Smooth muscle cell (in vitro differentiated cells): ENCODE data around the gene NKTR. TPM values are rescaled to one million over a fixed set of nuclear protein-coding genes. Genes with fewer than 3 reads are reported as not detected.

ENCODE experiments used
- DNase-seq: peaks from one replicate; lab custom pipeline; 2025; ENCODE audit not compliant: unreplicated experiment; lab: John Stamatoyannopoulos, UW
- H2AFZ ChIP-seq: fragments of 200-600 bp; sonication (generic); 2 replicates; pipeline ENCODE4 v1.6.0; 2016; ENCODE audit warnings: antibody characterized with exemption, low read depth, mild to moderate bottlenecking
- H3F3A ChIP-seq: fragments of 200-600 bp; sonication (generic); 2 replicates; pipeline ENCODE4 v1.6.0; 2017; ENCODE audit warnings: antibody characterized with exemption, low read depth
- H3K27ac ChIP-seq: fragments of 200-600 bp; sonication (generic); 2 replicates; pipeline ENCODE4 v1.5.1; 2016; ENCODE audit warnings: low read depth, mild to moderate bottlenecking
- H3K27me3 ChIP-seq: fragments of 200-600 bp; sonication (generic); 2 replicates; pipeline ENCODE4 v1.6.1; 2016; ENCODE audit warnings: low read depth, mild to moderate bottlenecking
- H3K36me3 ChIP-seq: fragments of 200-600 bp; sonication (generic); 2 replicates; pipeline ENCODE4 v1.5.1; 2016; ENCODE audit warnings: low read depth
- H3K4me1 ChIP-seq: fragments of 200-600 bp; sonication (generic); 2 replicates; pipeline ENCODE4 v1.5.1; 2016; ENCODE audit warnings: low read depth
- H3K4me2 ChIP-seq: fragments of 200-600 bp; sonication (generic); 2 replicates; pipeline ENCODE4 v1.6.0; 2016; ENCODE audit warnings: mild to moderate bottlenecking
- H3K4me3 ChIP-seq: fragments of 200-600 bp; sonication (generic); 2 replicates; pipeline ENCODE4 v1.5.1; 2016; ENCODE audit warnings: mild to moderate bottlenecking
- H3K79me2 ChIP-seq: fragments of 200-600 bp; sonication (generic); 2 replicates; pipeline ENCODE4 v1.6.0; 2016; ENCODE audit warnings: low read depth, mild to moderate bottlenecking
- H3K9ac ChIP-seq: fragments of 200-600 bp; sonication (generic); 2 replicates; pipeline ENCODE4 v1.6.0; 2016; ENCODE audit warnings: low read depth
- H3K9me3 ChIP-seq: fragments of 200-600 bp; sonication (generic); replicated peaks from 2 replicates; pipeline ENCODE4 v1.5.1; 2016; ENCODE audit warnings: low read depth
- H4K20me1 ChIP-seq: fragments of 200-600 bp; sonication (generic); 2 replicates; pipeline ENCODE4 v1.6.0; 2016; ENCODE audit warnings: low read depth
- WGBS: methylation state at CpG from one replicate; pipeline ENCODE4 v1.1.7; 2016; ENCODE audit warnings: low lambda C conversion rate; 5-methylcytosine and 5-hydroxymethylcytosine counted together
- polyA plus RNA-seq: library from polyadenylated mRNA; unstranded; fragments of >200 nt; fragmentation: Nextera tagmentation; extraction: Ambion mirVana; gene quantifications from 2 replicates; pipeline ENCODE4 v1.2.1, GENCODE V29; 2016
- total RNA-seq: library from RNA; depleted of rRNA; stranded (reverse); fragments of >200 nt; gene quantifications from 2 replicates; pipeline ENCODE4 v1.2.3, GENCODE V29; 2014
- TF ChIP-seq, protein P1 (sequence below): fragments of 200-600 bp; sonication (generic); IDR thresholded peaks from 2 replicates; pipeline ENCODE4 v1.5.1; 2017; ENCODE audit warnings: borderline replicate concordance, mild to moderate bottlenecking, antibody characterized with exemption; ENCODE audit not compliant: insufficient read depth, poor library complexity, severe bottlenecking

Gene NKTR
- total and polyA plus RNA-seq, 2 experiments from 2014 or later, result 37.1 to 91.3 TPM

DNA sequence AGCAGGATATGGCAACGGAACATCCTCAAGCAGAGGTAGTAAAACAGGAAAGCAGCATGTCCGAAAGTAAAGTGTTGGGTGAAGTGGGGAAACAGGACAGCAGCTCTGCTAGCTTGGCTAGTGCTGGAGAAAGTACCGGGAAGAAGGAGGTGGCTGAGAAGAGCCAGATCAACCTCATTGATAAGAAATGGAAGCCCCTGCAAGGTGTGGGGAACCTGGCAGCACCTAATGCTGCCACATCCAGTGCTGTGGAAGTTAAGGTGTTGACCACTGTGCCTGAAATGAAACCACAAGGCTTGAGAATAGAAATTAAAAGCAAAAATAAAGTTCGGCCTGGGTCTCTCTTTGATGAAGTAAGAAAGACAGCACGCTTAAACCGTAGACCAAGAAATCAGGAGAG is 38.7 kb downstream of the NKTR start:
- no peak overlapping the region for H3K4me2 ChIP-seq
- TF ChIP-seq, protein P1, sequence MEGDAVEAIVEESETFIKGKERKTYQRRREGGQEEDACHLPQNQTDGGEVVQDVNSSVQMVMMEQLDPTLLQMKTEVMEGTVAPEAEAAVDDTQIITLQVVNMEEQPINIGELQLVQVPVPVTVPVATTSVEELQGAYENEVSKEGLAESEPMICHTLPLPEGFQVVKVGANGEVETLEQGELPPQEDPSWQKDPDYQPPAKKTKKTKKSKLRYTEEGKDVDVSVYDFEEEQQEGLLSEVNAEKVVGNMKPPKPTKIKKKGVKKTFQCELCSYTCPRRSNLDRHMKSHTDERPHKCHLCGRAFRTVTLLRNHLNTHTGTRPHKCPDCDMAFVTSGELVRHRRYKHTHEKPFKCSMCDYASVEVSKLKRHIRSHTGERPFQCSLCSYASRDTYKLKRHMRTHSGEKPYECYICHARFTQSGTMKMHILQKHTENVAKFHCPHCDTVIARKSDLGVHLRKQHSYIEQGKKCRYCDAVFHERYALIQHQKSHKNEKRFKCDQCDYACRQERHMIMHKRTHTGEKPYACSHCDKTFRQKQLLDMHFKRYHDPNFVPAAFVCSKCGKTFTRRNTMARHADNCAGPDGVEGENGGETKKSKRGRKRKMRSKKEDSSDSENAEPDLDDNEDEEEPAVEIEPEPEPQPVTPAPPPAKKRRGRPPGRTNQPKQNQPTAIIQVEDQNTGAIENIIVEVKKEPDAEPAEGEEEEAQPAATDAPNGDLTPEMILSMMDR, result no peak
- H3F3A ChIP-seq, result peaks cover 4% of the 10 kb centered on the region
- no peaks in the 10 kb centered on the region for H3K9me3 ChIP-seq
- H3K79me2 ChIP-seq, result peaks cover 41% of the 10 kb centered on the region
- no peak overlapping the region for H3K9ac ChIP-seq
- H4K20me1 ChIP-seq, result peaks cover 58% of the 10 kb centered on the region
- no peak for DNase-seq
- no peak overlapping the region for H3K27ac ChIP-seq
- H3K36me3 ChIP-seq, result peaks cover 42% of the 10 kb centered on the region
- no peak overlapping the region for H2AFZ ChIP-seq
- no peaks in the 10 kb centered on the region for H3K27me3 ChIP-seq
- no peaks in the 10 kb centered on the region for H3K4me1 ChIP-seq
- 93% methylated on average over 6 of the region's 6 CpGs for WGBS
- no peak overlapping the region for H3K4me3 ChIP-seq

DNA sequence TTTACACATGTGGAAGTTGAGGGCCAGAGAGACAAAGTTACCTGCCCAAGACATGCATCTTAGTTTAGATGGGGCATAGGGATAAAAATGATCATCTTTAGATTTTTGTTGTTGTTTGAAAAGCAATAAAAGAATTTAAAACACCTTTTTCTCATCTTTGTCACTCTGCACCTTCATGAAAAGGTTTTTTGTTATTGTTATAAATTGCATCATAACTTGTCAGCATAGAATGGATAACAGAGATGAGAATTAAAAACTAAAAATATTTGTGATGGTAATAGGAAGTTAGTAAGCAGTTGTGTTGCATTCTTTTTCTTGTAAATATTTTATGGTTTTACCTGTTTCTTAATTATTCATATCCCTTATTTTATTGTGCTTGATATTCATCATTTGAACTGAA is 39.6 kb downstream of the NKTR start:
- H2AFZ ChIP-seq, result no peak overlapping the region
- TF ChIP-seq, protein P1, result no peak
- peaks cover 37% of the 10 kb centered on the region for H3K36me3 ChIP-seq
- H3F3A ChIP-seq, result no peaks in the 10 kb centered on the region
- DNase-seq, result no peak
- no peaks in the 10 kb centered on the region for H3K27me3 ChIP-seq
- H3K4me3 ChIP-seq, result no peak overlapping the region
- peaks cover 58% of the 10 kb centered on the region for H4K20me1 ChIP-seq
- H3K4me2 ChIP-seq, result no peak overlapping the region
- H3K9ac ChIP-seq, result no peak overlapping the region
- no peak overlapping the region for H3K27ac ChIP-seq
- no peaks in the 10 kb centered on the region for H3K9me3 ChIP-seq
- H3K4me1 ChIP-seq, result no peaks in the 10 kb centered on the region
- H3K79me2 ChIP-seq, result peaks cover 41% of the 10 kb centered on the region

DNA sequence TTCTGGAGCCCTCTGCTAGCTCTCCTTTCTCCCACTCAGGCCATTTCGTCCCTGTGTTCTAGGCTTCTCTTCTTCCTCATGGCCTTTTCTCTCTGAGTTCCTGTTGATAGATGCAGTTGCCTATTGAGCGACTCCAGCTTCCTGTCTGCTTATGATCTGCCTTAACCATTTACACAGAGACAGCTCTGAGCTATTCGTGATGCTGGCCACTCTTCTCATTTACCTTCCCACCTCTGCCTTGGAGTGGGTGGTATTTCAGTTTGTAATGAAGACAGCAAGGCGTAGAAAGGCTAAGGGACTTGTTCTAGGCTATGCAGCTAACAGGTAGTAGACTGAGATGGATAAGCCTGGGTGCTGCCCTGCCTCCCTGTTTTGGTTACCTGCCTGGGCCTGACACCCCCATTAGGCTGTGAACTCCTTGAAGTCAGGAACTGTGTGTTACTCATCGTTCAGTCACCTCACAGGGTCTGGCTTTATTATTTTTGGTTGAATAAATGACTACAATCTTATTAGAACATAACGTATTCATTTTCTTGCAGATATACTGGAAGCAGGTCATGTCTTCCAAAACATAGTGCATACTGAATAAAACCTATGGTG is 40.4 kb downstream of the NKTR start:
- Histone ChIP-seq H3K36me3 (peaks cover 37% of the 10 kb centered on the region), H3K79me2 (peaks cover 41% of the 10 kb centered on the region), H3K9ac (no peak overlapping the region), H3K4me1 (no peaks in the 10 kb centered on the region), H3K9me3 (no peaks in the 10 kb centered on the region), H3K4me3 (no peak overlapping the region), H3K27me3 (no peaks in the 10 kb centered on the region), H4K20me1 (peaks cover 58% of the 10 kb centered on the region), H2AFZ (no peak overlapping the region), H3F3A (no peaks in the 10 kb centered on the region), H3K4me2 (no peak overlapping the region), H3K27ac (no peak overlapping the region)
- DNase-seq, result no peak
- 90% methylated on average over 6 of the region's 6 CpGs for WGBS
- TF ChIP-seq, protein P1, result no peak

DNA sequence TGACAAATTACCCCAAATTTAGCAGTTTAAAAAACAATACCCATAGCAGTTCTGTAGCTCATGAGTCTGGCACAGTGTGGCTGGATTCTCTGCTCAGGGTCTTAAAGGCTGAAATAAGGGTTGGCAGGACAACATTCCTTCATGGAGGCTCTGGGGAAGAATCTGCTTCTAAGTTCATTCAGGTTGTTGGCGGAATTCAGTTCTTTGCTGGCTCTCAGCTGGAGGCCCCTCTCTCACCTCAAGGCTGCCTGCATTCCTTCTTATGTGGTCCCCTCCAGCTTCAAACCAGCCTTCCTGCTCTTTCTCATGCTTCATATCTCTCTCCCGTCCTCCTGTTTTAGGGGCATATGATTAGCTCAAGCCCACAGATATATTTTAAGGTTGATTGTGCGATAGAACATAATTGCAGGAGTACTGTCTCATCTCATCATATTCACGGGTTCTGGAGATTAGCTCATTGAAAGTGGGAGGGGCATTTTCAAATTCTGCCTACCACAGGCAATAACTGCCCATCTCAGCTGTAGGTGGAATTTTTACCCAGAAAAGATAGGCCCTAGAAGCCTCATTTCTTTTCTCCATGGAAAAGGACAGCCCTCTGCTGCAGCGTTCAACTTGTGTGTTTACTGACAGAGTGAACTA is 47.5 kb downstream of the NKTR start:
- Histone ChIP-seq H4K20me1 (peaks cover 67% of the 10 kb centered on the region), H3K4me2 (no peak overlapping the region), H3K4me1 (peaks cover 15% of the 10 kb centered on the region), H3K27ac (peak overlapping the region; percentile 10), H2AFZ (no peak overlapping the region), H3K4me3 (no peak overlapping the region), H3F3A (peaks cover 19% of the 10 kb centered on the region), H3K9ac (no peak overlapping the region), H3K79me2 (peaks cover 3% of the 10 kb centered on the region), H3K27me3 (no peaks in the 10 kb centered on the region), H3K9me3 (no peaks in the 10 kb centered on the region), H3K36me3 (peaks cover 20% of the 10 kb centered on the region)
- 81% methylated on average over 5 of the region's 5 CpGs for WGBS
- DNase-seq, result no peak
- TF ChIP-seq, protein P1, result no peak
